Smooth muscle cell (in vitro differentiated cells): ENCODE results near the gene EPN2. TPM values are rescaled to one million over a fixed set of nuclear protein-coding genes. Genes with fewer than 3 reads are reported as not detected.

Experiments
- DNase-seq: peaks from one replicate; lab custom pipeline; 2025; ENCODE audit not compliant: unreplicated experiment; lab: John Stamatoyannopoulos, UW
- H2AFZ ChIP-seq: fragments of 200-600 bp; sonication (generic); 2 replicates; pipeline ENCODE4 v1.6.0; 2016; ENCODE audit warnings: antibody characterized with exemption, low read depth, mild to moderate bottlenecking
- H3F3A ChIP-seq: fragments of 200-600 bp; sonication (generic); 2 replicates; pipeline ENCODE4 v1.6.0; 2017; ENCODE audit warnings: antibody characterized with exemption, low read depth
- H3K27ac ChIP-seq: fragments of 200-600 bp; sonication (generic); 2 replicates; pipeline ENCODE4 v1.5.1; 2016; ENCODE audit warnings: low read depth, mild to moderate bottlenecking
- H3K27me3 ChIP-seq: fragments of 200-600 bp; sonication (generic); 2 replicates; pipeline ENCODE4 v1.6.1; 2016; ENCODE audit warnings: low read depth, mild to moderate bottlenecking
- H3K36me3 ChIP-seq: fragments of 200-600 bp; sonication (generic); 2 replicates; pipeline ENCODE4 v1.5.1; 2016; ENCODE audit warnings: low read depth
- H3K4me1 ChIP-seq: fragments of 200-600 bp; sonication (generic); 2 replicates; pipeline ENCODE4 v1.5.1; 2016; ENCODE audit warnings: low read depth
- H3K4me2 ChIP-seq: fragments of 200-600 bp; sonication (generic); 2 replicates; pipeline ENCODE4 v1.6.0; 2016; ENCODE audit warnings: mild to moderate bottlenecking
- H3K4me3 ChIP-seq: fragments of 200-600 bp; sonication (generic); 2 replicates; pipeline ENCODE4 v1.5.1; 2016; ENCODE audit warnings: mild to moderate bottlenecking
- H3K79me2 ChIP-seq: fragments of 200-600 bp; sonication (generic); 2 replicates; pipeline ENCODE4 v1.6.0; 2016; ENCODE audit warnings: low read depth, mild to moderate bottlenecking
- H3K9ac ChIP-seq: fragments of 200-600 bp; sonication (generic); 2 replicates; pipeline ENCODE4 v1.6.0; 2016; ENCODE audit warnings: low read depth
- H3K9me3 ChIP-seq: fragments of 200-600 bp; sonication (generic); replicated peaks from 2 replicates; pipeline ENCODE4 v1.5.1; 2016; ENCODE audit warnings: low read depth
- H4K20me1 ChIP-seq: fragments of 200-600 bp; sonication (generic); 2 replicates; pipeline ENCODE4 v1.6.0; 2016; ENCODE audit warnings: low read depth
- WGBS: methylation state at CpG from one replicate; pipeline ENCODE4 v1.1.7; 2016; ENCODE audit warnings: low lambda C conversion rate; 5-methylcytosine and 5-hydroxymethylcytosine counted together
- polyA plus RNA-seq: library from polyadenylated mRNA; unstranded; fragments of >200 nt; fragmentation: Nextera tagmentation; extraction: Ambion mirVana; gene quantifications from 2 replicates; pipeline ENCODE4 v1.2.1, GENCODE V29; 2016
- total RNA-seq: library from RNA; depleted of rRNA; stranded (reverse); fragments of >200 nt; gene quantifications from 2 replicates; pipeline ENCODE4 v1.2.3, GENCODE V29; 2014
- TF ChIP-seq, protein P1 (sequence below): fragments of 200-600 bp; sonication (generic); IDR thresholded peaks from 2 replicates; pipeline ENCODE4 v1.5.1; 2017; ENCODE audit warnings: borderline replicate concordance, mild to moderate bottlenecking, antibody characterized with exemption; ENCODE audit not compliant: insufficient read depth, poor library complexity, severe bottlenecking

EPN2 gene
- total and polyA plus RNA-seq, 2 experiments from 2014 or later, result 27.6 to 46.7 TPM

DNA sequence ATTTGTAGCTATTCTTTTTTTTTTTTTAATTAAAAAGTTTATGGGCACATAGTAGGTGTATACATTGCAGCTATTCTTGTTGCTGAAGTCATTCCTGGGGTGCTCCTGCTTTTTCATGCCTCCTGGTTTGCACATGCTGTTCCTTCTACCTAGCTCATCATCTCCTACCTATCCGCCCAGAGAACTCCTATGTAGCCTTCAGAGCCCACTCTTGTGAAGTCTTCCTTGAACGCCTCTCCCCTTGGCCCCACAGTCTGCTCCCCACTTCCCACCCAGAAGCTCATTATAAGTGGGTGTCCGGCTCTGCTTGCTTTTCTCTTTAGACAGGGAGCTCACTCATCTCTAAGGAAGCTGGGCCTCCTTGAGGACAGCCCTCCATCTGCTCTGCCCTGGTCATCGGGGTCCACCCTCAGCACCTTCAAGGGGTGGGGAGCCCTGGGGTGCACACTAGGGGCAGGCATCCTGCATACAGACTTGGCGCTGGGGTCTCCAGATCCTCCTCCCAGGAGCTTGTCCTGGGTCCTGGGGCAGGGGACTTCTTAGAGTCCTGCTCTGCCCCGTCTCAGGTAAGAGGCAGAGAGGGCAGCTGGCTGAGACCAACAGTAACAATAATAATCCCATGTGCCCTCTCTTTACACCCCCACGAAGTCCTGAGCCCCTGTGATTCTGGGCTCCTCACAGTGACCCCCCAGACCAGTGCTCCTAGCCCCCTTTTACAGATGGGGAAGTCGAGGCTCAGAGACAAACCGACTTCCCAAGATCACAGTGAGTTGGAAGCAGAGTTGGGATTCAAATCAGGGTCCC lies 128.9 kb downstream of the EPN2 start:
- H2AFZ ChIP-seq, result no peak overlapping the region
- H3K27me3 ChIP-seq, result no peaks in the 10 kb centered on the region
- H3K27ac ChIP-seq, result no peak overlapping the region
- DNase-seq, result no peak
- H3K4me2 ChIP-seq, result no peak overlapping the region
- TF ChIP-seq, protein P1, sequence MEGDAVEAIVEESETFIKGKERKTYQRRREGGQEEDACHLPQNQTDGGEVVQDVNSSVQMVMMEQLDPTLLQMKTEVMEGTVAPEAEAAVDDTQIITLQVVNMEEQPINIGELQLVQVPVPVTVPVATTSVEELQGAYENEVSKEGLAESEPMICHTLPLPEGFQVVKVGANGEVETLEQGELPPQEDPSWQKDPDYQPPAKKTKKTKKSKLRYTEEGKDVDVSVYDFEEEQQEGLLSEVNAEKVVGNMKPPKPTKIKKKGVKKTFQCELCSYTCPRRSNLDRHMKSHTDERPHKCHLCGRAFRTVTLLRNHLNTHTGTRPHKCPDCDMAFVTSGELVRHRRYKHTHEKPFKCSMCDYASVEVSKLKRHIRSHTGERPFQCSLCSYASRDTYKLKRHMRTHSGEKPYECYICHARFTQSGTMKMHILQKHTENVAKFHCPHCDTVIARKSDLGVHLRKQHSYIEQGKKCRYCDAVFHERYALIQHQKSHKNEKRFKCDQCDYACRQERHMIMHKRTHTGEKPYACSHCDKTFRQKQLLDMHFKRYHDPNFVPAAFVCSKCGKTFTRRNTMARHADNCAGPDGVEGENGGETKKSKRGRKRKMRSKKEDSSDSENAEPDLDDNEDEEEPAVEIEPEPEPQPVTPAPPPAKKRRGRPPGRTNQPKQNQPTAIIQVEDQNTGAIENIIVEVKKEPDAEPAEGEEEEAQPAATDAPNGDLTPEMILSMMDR, result no peak
- 88% methylated on average over 9 of the region's 9 CpGs for WGBS
- H3K4me3 ChIP-seq, result no peak overlapping the region
- H3F3A ChIP-seq, result no peaks in the 10 kb centered on the region
- no peaks in the 10 kb centered on the region for H4K20me1 ChIP-seq
- no peaks in the 10 kb centered on the region for H3K36me3 ChIP-seq
- peaks cover 10% of the 10 kb centered on the region for H3K4me1 ChIP-seq
- no peaks in the 10 kb centered on the region for H3K79me2 ChIP-seq
- H3K9ac ChIP-seq, result no peak overlapping the region
- no peaks in the 10 kb centered on the region for H3K9me3 ChIP-seq

DNA sequence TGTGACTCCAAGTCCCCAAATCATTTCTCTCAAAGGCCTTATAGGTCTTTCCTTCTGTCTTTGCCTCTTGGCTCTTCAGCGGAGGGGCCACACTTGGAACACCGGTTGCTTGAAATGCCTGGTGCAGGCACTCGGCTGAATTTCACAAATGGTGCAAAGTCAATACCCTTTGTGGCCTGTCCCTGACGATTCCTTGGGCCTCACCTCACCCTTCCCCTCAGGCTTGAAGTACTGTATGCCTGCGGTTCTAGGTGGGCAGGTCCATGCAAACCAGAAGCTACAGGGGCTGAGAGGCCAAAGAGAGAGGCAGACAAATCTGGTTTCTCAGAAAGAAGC lies 129.4 kb downstream of the EPN2 start:
- H4K20me1 ChIP-seq, result no peaks in the 10 kb centered on the region
- H3K36me3 ChIP-seq, result no peaks in the 10 kb centered on the region
- 90% methylated on average over 5 of the region's 5 CpGs for WGBS
- TF ChIP-seq, protein P1, result no peak
- no peaks in the 10 kb centered on the region for H3K9me3 ChIP-seq
- no peaks in the 10 kb centered on the region for H3F3A ChIP-seq
- H3K79me2 ChIP-seq, result no peaks in the 10 kb centered on the region
- H3K27ac ChIP-seq, result no peak overlapping the region
- H3K27me3 ChIP-seq, result no peaks in the 10 kb centered on the region
- no peak overlapping the region for H3K9ac ChIP-seq
- DNase-seq, result no peak
- peaks cover 5% of the 10 kb centered on the region for H3K4me1 ChIP-seq
- H3K4me2 ChIP-seq, result no peak overlapping the region
- H3K4me3 ChIP-seq, result no peak overlapping the region
- H2AFZ ChIP-seq, result no peak overlapping the region

DNA sequence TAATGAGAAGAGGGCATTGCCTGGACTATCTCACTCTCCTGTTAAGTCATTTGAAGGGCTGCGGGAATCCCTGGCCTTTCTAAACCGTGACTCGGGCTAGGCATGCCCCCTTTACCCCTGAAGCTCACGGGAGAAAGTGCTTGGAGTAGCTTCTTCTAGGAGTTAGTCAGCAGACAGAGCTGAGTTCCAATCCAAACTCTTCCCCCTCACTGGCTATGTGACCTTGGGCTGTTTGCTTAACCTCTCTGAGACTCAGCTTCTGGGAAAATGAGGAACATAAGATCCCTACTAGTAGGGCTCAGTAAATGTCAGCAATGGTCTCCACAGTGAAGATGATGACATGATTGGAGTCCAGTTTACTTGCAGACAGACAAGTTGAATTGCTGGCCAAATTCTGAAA lies 131.1 kb downstream of the EPN2 start:
- Histone ChIP-seq H3K4me1 (peaks cover under 1% of the 10 kb centered on the region), H3K27me3 (no peaks in the 10 kb centered on the region), H3K9me3 (no peaks in the 10 kb centered on the region), H4K20me1 (no peaks in the 10 kb centered on the region), H3K27ac (no peak overlapping the region), H3K4me3 (no peak overlapping the region), H3K4me2 (no peak overlapping the region), H3K36me3 (no peaks in the 10 kb centered on the region), H2AFZ (no peak overlapping the region), H3F3A (no peaks in the 10 kb centered on the region), H3K79me2 (no peaks in the 10 kb centered on the region), H3K9ac (no peak overlapping the region)
- DNase-seq, result no peak
- 64% methylated on average over 4 of the region's 4 CpGs for WGBS
- TF ChIP-seq, protein P1, result no peak

DNA sequence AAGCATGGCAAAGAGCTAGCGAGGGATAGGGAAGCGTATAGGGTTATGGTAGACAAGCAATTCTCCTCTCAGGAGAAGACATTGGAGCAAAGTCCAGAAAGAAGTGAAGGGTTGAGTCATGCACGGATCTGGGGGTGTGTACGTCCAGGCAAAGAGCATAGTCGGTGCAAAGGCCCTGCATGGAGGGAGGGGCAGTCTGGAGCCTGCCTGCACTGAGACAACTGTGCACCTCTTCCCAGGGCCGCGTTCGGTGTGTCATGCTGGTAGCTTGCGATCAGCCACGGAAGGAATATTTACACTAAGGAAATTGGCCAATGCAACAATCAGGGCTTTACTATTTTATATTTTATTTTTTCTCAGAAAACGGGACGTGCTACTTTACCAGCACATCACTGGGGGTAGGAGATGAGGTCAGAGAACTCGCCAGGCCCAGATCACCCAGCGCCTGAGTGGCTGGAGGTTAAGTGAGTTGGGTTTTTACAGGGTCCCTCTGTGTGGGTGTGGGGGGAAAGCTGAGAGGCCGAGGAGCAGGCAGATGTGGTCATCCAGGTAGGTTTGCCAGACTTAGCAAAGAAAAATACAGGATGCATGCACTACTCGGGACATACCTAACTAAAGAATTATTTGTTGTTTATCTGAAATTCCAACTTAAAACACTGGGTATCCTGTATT lies 132.1 kb downstream of the EPN2 start:
- no peak overlapping the region for H3K4me3 ChIP-seq
- no peaks in the 10 kb centered on the region for H4K20me1 ChIP-seq

More for the DNA sequence above, 132.1 kb downstream of the EPN2 start:
- Histone ChIP-seq H3K4me1 (no peaks in the 10 kb centered on the region), H3K27me3 (no peaks in the 10 kb centered on the region), H3K9me3 (no peaks in the 10 kb centered on the region), H3F3A (peaks cover 3% of the 10 kb centered on the region), H3K79me2 (no peaks in the 10 kb centered on the region), H3K27ac (no peak overlapping the region), H3K36me3 (no peaks in the 10 kb centered on the region), H2AFZ (no peak overlapping the region), H3K9ac (no peak overlapping the region), H3K4me2 (no peak overlapping the region)
- no peak for DNase-seq
- TF ChIP-seq, protein P1, result no peak
- 92% methylated on average over 16 of the region's 16 CpGs for WGBS
